MM.1S (cell line): Measurements from ENCODE around the gene PSMD11.

Experiments
- EZH2 ChIP-seq: fragments of 300-600 bp; sonication (generic); optimal IDR thresholded peaks from 2 replicates; pipeline ENCODE3; 2017; ENCODE audit warnings: low read depth, mild to moderate bottlenecking, antibody characterized with exemption, low read length, mixed read lengths
- TF ChIP-seq, protein P1 (sequence below): fragments of 300-600 bp; sonication (generic); IDR thresholded peaks from 2 replicates; pipeline ENCODE4 v1.5.1; 2016; ENCODE audit warnings: antibody characterized with exemption, low read length, mixed read lengths

DNA sequence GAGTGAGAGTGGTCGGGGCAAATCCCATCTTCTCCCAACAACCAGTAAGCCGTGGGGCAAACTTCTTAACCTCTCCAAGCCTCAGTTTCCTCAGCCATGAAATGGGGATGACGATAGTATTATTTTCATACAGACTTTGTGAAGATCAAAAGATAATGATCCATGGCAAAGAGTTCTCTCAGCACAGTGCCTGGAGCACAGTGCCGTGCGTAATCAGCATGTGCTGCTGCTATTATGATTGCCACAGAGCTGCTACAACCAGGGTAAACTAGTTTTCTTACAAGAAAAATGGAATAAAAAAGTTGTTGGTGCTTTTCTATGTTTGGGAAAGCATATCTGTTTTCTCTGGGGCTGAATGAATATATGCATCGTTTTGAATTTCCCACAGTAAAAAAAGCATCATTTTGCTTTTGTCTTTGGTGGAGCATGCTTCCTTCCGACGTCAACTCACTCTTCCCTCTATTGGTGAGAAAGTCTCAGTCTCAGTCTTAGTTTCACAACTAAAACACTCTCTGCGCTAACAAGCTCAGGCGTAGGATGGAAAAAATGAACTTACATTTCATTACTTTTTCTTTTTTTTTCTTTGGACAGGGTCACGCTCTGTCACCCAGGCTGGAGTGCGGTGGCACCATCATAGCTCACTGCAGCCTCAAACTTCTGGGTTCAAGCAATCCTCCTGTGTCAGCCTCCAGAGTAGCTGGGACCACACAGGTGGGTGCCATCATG lies 79.7 kb downstream of the PSMD11 start:
- TF ChIP-seq, protein P1, sequence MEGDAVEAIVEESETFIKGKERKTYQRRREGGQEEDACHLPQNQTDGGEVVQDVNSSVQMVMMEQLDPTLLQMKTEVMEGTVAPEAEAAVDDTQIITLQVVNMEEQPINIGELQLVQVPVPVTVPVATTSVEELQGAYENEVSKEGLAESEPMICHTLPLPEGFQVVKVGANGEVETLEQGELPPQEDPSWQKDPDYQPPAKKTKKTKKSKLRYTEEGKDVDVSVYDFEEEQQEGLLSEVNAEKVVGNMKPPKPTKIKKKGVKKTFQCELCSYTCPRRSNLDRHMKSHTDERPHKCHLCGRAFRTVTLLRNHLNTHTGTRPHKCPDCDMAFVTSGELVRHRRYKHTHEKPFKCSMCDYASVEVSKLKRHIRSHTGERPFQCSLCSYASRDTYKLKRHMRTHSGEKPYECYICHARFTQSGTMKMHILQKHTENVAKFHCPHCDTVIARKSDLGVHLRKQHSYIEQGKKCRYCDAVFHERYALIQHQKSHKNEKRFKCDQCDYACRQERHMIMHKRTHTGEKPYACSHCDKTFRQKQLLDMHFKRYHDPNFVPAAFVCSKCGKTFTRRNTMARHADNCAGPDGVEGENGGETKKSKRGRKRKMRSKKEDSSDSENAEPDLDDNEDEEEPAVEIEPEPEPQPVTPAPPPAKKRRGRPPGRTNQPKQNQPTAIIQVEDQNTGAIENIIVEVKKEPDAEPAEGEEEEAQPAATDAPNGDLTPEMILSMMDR = no peak
- TF ChIP-seq EZH2 = no peak
